HEK293T (cell line): ENCODE measurements around the gene NPPA.

Source experiments
- CTCF ChIA-PET: fragments of 350-600 bp; formaldehyde crosslinking; extraction: SDS; loops from one replicate; lab custom pipeline; 2021; ENCODE audit warnings: antibody characterized with exemption, inconsistent platforms; lab: Yijun Ruan, JAX
- POLR2A ChIA-PET: fragments of 350-600 bp; formaldehyde crosslinking; extraction: SDS; loops from one replicate; lab custom pipeline; 2020; ENCODE audit warnings: antibody characterized with exemption, inconsistent platforms; lab: Yijun Ruan, JAX
- DNase-seq: peaks from one replicate; pipeline ENCODE4 v3.0.0; 2012; ENCODE audit warnings: mixed read lengths; ENCODE audit errors: extremely low spot score
- ARNT ChIP-seq: fragments of 450-650 bp; IDR thresholded peaks from 2 replicates; pipeline ENCODE4 v1.6.1; 2017; ENCODE audit warnings: mild to moderate bottlenecking
- BHLHE40 ChIP-seq: fragments of 450-650 bp; IDR thresholded peaks from 2 replicates; pipeline ENCODE4 v1.6.1; 2016; ENCODE audit warnings: mild to moderate bottlenecking, moderate library complexity, borderline replicate concordance
- CTBP1 ChIP-seq: fragments of 450-650 bp; IDR thresholded peaks from 2 replicates; pipeline ENCODE4 v1.6.1; 2016; ENCODE audit warnings: borderline replicate concordance
- ELF4 ChIP-seq: fragments of 450-650 bp; IDR thresholded peaks from 2 replicates; pipeline ENCODE4 v1.6.1; 2017; ENCODE audit warnings: antibody characterized with exemption
- FOXA1 ChIP-seq: fragments of 450-650 bp; IDR thresholded peaks from 2 replicates; pipeline ENCODE4 v1.6.1; 2016; ENCODE audit warnings: mild to moderate bottlenecking
- FOXK2 ChIP-seq: fragments of 450-650 bp; IDR thresholded peaks from 2 replicates; pipeline ENCODE4 v1.6.1; 2016; ENCODE audit warnings: mild to moderate bottlenecking
- FOXM1 ChIP-seq: fragments of 450-650 bp; IDR thresholded peaks from 2 replicates; pipeline ENCODE4 v1.6.1; 2017; ENCODE audit warnings: mild to moderate bottlenecking, borderline replicate concordance
- HDGF ChIP-seq: fragments of 450-650 bp; IDR thresholded peaks from 2 replicates; pipeline ENCODE4 v1.6.1; 2017; ENCODE audit warnings: antibody characterized with exemption, borderline replicate concordance
- L3MBTL2 ChIP-seq: fragments of 450-650 bp; conservative IDR thresholded peaks from 2 replicates; pipeline ENCODE4 v1.6.1; 2016; ENCODE audit warnings: mild to moderate bottlenecking
- LEF1 ChIP-seq: fragments of 450-650 bp; IDR thresholded peaks from 2 replicates; pipeline ENCODE4 v1.6.1; 2017; ENCODE audit warnings: mild to moderate bottlenecking, borderline replicate concordance
- NFRKB ChIP-seq: fragments of 450-650 bp; IDR thresholded peaks from 2 replicates; pipeline ENCODE4 v1.6.1; 2016; ENCODE audit warnings: mild to moderate bottlenecking, moderate library complexity
- SP1 ChIP-seq: fragments of 450-650 bp; IDR thresholded peaks from 2 replicates; pipeline ENCODE4 v1.6.1; 2017
- SUZ12 ChIP-seq: fragments of 450-650 bp; IDR thresholded peaks from 2 replicates; pipeline ENCODE4 v1.6.1; 2016; ENCODE audit warnings: mild to moderate bottlenecking
- TARDBP ChIP-seq: fragments of 450-650 bp; IDR thresholded peaks from 2 replicates; pipeline ENCODE4 v1.6.1; 2016
- ZNF384 ChIP-seq: fragments of 450-650 bp; IDR thresholded peaks from 2 replicates; pipeline ENCODE4 v1.6.1; 2016
- TF ChIP-seq, protein P1 (sequence below): fragments of 450-650 bp; IDR thresholded peaks from 2 replicates; pipeline ENCODE4 v1.6.1; 2016

Gene NPPA

DNA sequence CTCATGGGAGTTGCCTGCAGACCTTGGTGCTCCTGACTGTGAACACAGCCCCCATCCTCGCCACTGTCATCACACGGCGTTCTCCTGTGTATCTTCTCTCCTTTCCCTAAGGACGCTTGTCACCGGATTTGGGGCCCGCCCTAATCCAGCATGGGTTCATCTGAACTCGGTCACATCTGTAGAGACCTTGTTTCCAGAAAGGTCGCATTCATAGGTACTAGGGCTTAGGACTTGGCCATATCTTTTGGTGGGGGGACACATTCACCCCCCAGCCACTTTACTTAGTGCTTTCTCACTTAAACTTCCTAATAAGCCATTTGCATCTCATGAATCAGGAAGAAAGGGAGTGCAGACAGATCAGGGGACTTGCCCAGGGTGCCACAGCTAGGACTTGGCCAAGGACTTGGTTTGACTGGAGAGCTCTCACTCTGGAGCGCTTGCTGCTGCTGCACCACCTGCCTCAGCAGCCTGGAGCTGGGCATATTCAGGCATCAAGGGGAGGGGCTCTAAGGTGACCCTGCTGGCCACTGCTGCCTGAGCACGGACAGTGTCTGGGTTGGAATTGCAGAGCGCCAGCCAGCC lies 9.7 kb downstream of the NPPA start:
- ChIA-PET CTCF (interaction anchor here (0.6 to 3.7 kb wide), 10 partner anchors 10 to 159 kb away, joined by 3 to 17 read pairs (median 4); partner anchors contain the start of gene NPPA), POLR2A (interaction anchor here (0.6 to 1.2 kb wide), 2 partner anchors 70 to 72 kb away, joined by 3 to 4 read pairs; no protein-coding TSS in a partner anchor)
- no peak for DNase-seq
- TF ChIP-seq L3MBTL2, result no peak
- TF ChIP-seq FOXA1, result no peak
- TF ChIP-seq FOXK2, result no peak
- TF ChIP-seq ARNT, result no peak
- no peak for TF ChIP-seq HDGF
- TF ChIP-seq, protein P1, sequence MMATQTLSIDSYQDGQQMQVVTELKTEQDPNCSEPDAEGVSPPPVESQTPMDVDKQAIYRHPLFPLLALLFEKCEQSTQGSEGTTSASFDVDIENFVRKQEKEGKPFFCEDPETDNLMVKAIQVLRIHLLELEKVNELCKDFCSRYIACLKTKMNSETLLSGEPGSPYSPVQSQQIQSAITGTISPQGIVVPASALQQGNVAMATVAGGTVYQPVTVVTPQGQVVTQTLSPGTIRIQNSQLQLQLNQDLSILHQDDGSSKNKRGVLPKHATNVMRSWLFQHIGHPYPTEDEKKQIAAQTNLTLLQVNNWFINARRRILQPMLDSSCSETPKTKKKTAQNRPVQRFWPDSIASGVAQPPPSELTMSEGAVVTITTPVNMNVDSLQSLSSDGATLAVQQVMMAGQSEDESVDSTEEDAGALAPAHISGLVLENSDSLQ, result no peak
- no peak for TF ChIP-seq NFRKB
- TF ChIP-seq ZNF384, result no peak

DNA sequence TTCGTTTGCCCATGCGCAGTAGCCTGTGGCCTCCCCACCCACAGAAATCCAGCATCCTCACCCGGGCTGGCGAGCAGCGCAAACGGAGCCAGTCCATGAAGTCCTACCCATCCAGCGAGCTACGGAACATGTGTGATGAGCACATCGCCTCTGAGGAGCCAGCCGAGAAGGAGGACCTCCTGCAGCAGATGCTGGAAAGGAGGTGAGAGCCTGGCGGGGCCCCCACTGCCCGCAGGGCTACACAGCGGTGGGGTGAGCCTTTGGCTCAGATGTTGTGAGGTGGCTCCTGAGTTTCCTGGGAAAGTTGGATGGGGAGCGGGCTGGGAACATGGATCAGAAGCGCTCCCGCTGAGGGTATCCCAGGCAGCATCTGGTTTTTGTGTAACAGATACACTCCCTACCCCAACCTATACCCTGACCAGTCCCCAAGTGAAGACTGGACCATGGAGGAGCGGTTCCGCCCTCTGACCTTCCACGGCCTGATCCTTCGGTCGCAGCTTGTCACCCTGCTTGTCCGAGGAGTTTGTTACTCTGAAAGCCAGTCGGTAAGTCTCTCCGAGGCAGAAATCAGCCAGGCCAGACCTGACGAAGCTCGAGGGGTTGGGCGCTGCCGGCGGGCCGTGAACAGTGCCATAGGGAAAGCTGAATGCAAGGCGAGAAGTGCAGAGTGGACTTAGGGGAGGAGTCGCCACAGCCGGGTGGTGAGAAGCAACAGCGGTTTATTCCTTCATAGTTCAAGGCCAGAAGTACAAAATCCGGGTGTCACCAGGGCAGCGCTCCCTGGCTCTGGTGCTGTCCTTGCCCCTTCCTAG lies 10.4 kb downstream of the NPPA start:
- POLR2A ChIA-PET, result interaction anchor here (2.0 kb wide), 1 partner anchor 70 kb away, joined by 11 read pairs; no protein-coding TSS in a partner anchor
- TF ChIP-seq FOXA1 (no peak), LEF1 (no peak), TARDBP (no peak), BHLHE40 (no peak), ARNT (no peak), L3MBTL2 (no peak), ELF4 (no peak), SUZ12 (no peak), ZNF384 (no peak)
- no peak for DNase-seq
- CTCF ChIA-PET, result interaction anchor here (0.6 to 3.7 kb wide), 4 partner anchors 10 to 130 kb away, joined by 3 to 17 read pairs (median 6); partner anchors contain the start of gene NPPA

DNA sequence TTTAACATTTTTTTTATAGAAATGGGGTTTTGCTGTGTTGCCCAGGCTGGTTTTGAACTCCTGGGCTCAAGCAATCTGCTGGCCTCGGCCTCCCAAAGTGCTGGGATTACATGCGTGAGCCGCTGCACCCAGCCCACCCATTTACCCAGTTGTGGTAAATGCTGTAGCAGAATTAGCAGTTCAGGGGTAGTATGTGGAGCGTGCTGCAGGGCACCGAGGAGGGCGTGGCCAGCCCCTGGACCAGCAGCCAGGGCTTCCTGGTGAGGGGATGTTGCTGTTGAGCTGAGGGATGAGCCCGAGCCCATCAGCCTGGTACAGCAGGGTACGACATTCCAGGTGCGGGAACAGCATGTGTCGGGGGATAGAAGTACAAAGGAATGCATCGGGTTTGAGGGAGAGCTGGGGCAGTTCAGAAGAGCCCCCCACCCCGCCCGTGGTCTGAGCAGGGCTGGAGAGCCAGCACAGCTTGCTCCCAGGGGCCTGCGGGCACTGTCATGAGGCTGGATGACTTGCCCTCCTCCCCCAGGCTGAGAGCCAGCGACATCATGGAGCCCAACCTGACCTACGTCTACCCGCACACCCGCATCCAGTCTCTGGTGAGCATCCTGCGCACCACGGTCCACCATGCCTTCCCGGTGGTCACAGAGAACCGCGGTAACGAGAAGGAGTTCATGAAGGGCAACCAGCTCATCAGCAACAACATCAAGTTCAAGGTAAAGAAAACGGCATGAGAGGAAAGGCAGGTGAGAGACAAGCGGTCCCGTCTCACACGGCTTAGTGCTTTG lies 11.9 kb downstream of the NPPA start:
- no peak for DNase-seq
- ChIA-PET CTCF (interaction anchor here (0.6 to 3.7 kb wide), 3 partner anchors 57 to 195 kb away, joined by 3 to 17 read pairs (median 3); no protein-coding TSS in a partner anchor), POLR2A (interaction anchor here (2.0 kb wide), 1 partner anchor 72 kb away, joined by 11 read pairs; no protein-coding TSS in a partner anchor)
- TF ChIP-seq SP1, result no peak
- TF ChIP-seq FOXK2, result no peak
- no peak for TF ChIP-seq NFRKB
- no peak for TF ChIP-seq TARDBP
- no peak for TF ChIP-seq LEF1
- TF ChIP-seq FOXA1, result no peak
- no peak for TF ChIP-seq ZNF384
- TF ChIP-seq, protein P1, result no peak
- no peak for TF ChIP-seq HDGF
- TF ChIP-seq SUZ12, result no peak
- TF ChIP-seq L3MBTL2, result no peak
- TF ChIP-seq FOXM1, result no peak
- TF ChIP-seq ELF4, result no peak
- no peak for TF ChIP-seq BHLHE40
- no peak for TF ChIP-seq ARNT
- no peak for TF ChIP-seq CTBP1

DNA sequence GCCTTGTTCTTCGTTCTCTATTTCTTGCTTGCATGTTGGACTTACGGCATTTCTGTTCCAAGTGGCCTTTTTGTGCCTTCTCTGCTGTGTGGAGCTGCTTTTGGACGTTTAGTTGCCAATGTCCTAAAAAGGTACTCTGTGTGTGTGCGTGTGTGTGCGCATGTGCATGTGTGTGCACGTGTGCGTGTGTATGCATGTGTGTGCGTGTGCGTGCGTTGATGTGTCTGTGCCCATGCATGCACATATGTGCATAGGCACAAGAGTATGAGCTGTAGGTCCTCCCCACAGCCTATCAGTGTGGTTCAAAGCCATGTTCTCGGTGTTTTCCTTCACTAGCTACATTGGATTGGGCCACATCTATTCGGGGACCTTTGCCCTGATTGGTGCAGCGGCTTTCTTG lies 13.7 kb downstream of the NPPA start:
- ChIA-PET CTCF (no interaction called here), POLR2A (interaction anchor here (1.1 kb wide), 1 partner anchor 76 kb away, joined by 3 read pairs; no protein-coding TSS in a partner anchor)
- TF ChIP-seq SP1, result no peak
- TF ChIP-seq L3MBTL2, result no peak
- TF ChIP-seq LEF1, result no peak
- TF ChIP-seq HDGF, result no peak
- TF ChIP-seq, protein P1, result no peak
- no peak for TF ChIP-seq TARDBP
- TF ChIP-seq FOXK2, result no peak
- no peak for TF ChIP-seq ARNT
- no peak for TF ChIP-seq SUZ12
- TF ChIP-seq FOXM1, result no peak
- no peak for TF ChIP-seq BHLHE40
- TF ChIP-seq ELF4, result no peak
- no peak for TF ChIP-seq ZNF384
- no peak for TF ChIP-seq FOXA1
- no peak for DNase-seq

DNA sequence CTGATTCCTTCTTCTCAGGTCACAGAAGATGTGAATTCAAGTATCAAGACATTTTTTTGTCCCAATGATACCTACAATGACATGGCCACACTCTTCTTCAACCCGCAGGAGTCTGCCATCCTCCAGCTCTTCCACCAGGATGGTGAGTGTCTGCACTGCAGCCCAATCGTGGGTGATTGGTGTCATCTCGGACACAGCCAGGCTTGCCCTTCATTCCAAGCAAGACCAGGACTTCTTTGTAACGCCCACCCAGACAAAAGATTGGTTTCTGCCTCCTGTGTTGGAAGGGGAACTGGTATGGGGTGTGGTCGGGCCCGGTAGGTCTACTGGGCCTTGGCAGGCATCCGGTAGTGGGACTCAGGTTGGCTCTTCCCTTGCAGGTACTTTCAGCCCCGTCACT lies 14.1 kb downstream of the NPPA start:
- TF ChIP-seq FOXA1, result no peak
- no peak for TF ChIP-seq ARNT
- TF ChIP-seq L3MBTL2, result no peak
- TF ChIP-seq CTBP1, result no peak
- TF ChIP-seq FOXK2, result no peak
- TF ChIP-seq FOXM1, result no peak
- TF ChIP-seq LEF1, result no peak
- no peak for TF ChIP-seq ZNF384
- TF ChIP-seq SP1, result no peak
- no peak for TF ChIP-seq SUZ12
- no peak for TF ChIP-seq BHLHE40
- TF ChIP-seq, protein P1, result no peak
- no peak for TF ChIP-seq TARDBP
- TF ChIP-seq ELF4, result no peak
- no peak for TF ChIP-seq NFRKB
- TF ChIP-seq HDGF, result no peak
- ChIA-PET POLR2A (interaction anchor here (1.1 kb wide), 1 partner anchor 76 kb away, joined by 3 read pairs; no protein-coding TSS in a partner anchor), CTCF (no interaction called here)
- no peak for DNase-seq
